GM12891 (cell line): ENCODE data around the gene RIMS1.

Experiments
- POLR2A ChIP-seq: IDR thresholded peaks from 2 replicates; pipeline ENCODE4 v1.6.1; 2011; ENCODE audit warnings: low read depth, low read length, control low read depth
- TAF1 ChIP-seq: IDR thresholded peaks from 2 replicates; pipeline ENCODE4 v1.6.1; 2011; ENCODE audit warnings: low read depth, low read length, control low read depth

DNA sequence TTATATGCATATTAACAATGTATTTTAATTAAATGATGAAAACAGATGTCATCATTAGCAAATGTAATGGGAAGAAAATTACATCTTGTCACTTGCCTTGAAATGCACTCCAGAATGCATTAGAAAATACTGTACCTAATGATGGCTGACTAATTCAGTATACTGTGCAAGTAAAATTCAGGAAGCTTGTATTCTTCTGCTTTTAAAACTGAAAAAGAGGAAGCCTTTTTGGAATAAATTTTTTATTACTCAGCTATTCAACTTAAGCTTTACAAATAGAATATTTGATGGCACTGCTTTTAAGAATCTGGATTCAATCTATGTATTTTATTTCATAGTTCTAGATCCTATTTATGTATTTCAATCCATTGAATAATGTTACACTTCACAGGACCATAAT, 195.5 kb downstream of the RIMS1 start:
- TF ChIP-seq TAF1 (no peak), POLR2A (no peak)
